Coronary artery (tissue), 2 donors: ENCODE data around the gene PPDPF.

Source experiments
- DNase-seq: peaks from one replicate; pipeline ENCODE4 v3.0.0-alpha.2; 2017; ENCODE audit warnings: low spot score
- H3K27ac ChIP-seq, 2 donors: fragments of 200-600 bp; sonication (generic); one replicate each; pipeline ENCODE4 v1.5.1; 2016 to 2019
- H3K4me3 ChIP-seq: fragments of 200-600 bp; sonication (generic); 2 replicates; pipeline ENCODE4 v1.5.1; 2016; ENCODE audit warnings: mild to moderate bottlenecking, moderate library complexity
- TF ChIP-seq, protein P1 (sequence below): fragments of 200-600 bp; sonication (generic); IDR thresholded peaks from one replicate; pipeline ENCODE4 v1.5.1; 2019; ENCODE audit warnings: antibody characterized with exemption

Gene PPDPF

DNA sequence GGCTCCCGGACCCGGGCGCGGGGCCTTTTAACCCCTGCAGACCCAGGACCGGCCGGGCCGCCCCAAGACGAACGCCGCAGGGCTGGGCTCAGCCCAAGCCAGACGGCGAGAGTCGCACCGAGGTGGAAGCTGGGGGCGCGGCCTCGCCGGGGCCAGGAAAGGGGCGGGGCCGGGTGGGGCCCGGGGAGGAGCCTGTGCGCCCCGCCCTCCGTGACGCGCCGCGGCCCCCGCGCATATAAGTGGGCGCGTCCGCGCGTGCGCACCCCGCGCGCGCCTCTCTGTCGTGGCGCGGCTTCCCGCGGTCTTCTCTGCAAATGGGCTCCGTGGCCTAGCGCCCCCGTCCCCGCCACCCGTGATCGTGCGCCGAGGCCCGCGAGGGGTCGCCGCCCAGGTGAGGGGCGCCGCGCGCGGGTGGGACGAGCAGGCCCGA, at the start of gene PPDPF:
PPDPF (plus strand) TSS at position 262 of the 430 bp plus-strand sequence. CDS start 544 bp downstream, outside the sequence.
- Histone ChIP-seq H3K27ac (peak within 1 kb of the TSS; percentile 96 to 97), H3K4me3 (peak within 1 kb of the TSS; percentile 88)
- DNase-seq, result peak; percentile 87
- TF ChIP-seq, protein P1, sequence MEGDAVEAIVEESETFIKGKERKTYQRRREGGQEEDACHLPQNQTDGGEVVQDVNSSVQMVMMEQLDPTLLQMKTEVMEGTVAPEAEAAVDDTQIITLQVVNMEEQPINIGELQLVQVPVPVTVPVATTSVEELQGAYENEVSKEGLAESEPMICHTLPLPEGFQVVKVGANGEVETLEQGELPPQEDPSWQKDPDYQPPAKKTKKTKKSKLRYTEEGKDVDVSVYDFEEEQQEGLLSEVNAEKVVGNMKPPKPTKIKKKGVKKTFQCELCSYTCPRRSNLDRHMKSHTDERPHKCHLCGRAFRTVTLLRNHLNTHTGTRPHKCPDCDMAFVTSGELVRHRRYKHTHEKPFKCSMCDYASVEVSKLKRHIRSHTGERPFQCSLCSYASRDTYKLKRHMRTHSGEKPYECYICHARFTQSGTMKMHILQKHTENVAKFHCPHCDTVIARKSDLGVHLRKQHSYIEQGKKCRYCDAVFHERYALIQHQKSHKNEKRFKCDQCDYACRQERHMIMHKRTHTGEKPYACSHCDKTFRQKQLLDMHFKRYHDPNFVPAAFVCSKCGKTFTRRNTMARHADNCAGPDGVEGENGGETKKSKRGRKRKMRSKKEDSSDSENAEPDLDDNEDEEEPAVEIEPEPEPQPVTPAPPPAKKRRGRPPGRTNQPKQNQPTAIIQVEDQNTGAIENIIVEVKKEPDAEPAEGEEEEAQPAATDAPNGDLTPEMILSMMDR, result no peak

- TF ChIP-seq, protein P1, result no peak
- DNase-seq, result no peak
- no peak overlapping the region for H3K4me3 ChIP-seq
These were observed 49.4 kb upstream of the PPDPF start for GRCh38 chr20:63471002-63471716.

GRCh38 chr20:63471717-63471980, 48.9 kb upstream of the PPDPF start:
- DNase-seq, result no peak
- Histone ChIP-seq H3K27ac (no peak overlapping the region), H3K4me3 (peak overlapping the region; percentile 53)
- TF ChIP-seq, protein P1, result no peak

More at GRCh38 chr20:63471002-63471716, 49.4 kb upstream of the PPDPF start:
- H3K27ac ChIP-seq, result no peak overlapping the region

- peak within 1 kb of the TSS; percentile 53 for H3K4me3 ChIP-seq
- H3K27ac ChIP-seq, result no peak within 1 kb of the TSS
- no peak for DNase-seq
- TF ChIP-seq, protein P1, result no peak
These were observed 48.4 kb upstream of the PPDPF start, which contains the start of gene KCNQ2 for GRCh38 chr20:63471981-63472831. Gene KCNQ2, minus strand, starts transcription at chr20:63472655. Its CDS starts 192 bp downstream, at chr20:63472463.

- TF ChIP-seq, protein P1, result no peak
- DNase-seq, result no peak
- Histone ChIP-seq H3K4me3 (no peak overlapping the region), H3K27ac (no peak overlapping the region)
These were observed 47.6 kb upstream of the PPDPF start for GRCh38 chr20:63472862-63473390.

DNA sequence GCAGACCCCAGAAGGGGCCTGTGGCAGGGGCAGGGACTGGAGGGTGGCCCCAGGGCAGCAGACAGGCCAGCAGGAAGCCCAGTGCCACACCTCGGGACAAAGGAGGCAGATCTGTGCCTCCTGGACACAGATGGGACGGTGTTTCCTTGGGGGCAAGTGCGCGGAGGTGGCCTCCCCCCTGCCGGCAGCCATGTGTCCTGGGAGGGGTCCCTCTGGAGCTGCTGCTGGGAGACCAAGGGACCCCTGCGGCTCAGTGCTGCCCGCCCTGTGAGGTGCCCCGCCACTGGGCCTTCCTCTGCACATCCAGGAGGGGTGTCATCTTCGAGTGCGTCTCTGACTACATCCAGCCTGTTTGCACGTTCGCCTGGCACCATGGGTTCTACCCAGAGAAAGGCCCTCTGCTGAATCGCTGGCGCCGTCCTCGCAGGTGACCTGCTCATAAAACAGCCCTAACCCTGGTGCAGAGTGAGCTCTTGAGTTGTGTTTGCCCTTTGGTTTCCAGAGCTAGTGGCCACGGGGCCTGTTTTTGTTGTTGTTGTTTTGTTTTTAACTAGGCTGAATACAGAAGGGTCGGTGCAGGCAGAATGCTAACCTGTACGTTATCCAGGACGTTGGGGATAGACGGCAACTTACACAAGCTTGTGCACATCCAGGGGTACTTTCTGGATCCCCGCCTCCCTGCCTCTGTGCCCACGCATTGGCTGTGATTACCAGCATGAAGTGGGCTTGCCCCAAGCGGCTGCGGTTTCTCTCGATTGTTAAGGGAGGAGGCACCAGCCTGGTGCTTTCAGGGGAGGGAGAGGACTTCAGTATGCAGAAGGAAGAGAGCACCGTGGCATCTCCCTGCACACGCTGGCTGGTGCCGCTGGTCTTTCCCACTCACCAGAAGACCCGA, 46.8 kb upstream of the PPDPF start:
- no peak overlapping the region for H3K27ac ChIP-seq
- TF ChIP-seq, protein P1, result no peak
- DNase-seq, result no peak
- no peak overlapping the region for H3K4me3 ChIP-seq
